Measurements from ENCODE around the gene STK25.
"Not testable (repeated sequence)": the region's sequence is repeated elsewhere in the genome, so short reads cannot be mapped to it uniquely, and the experiment has no call there.

- TF ChIP-seq POLR2AphosphoS5 (IDR thresholded peaks at IDR 0.05; ENCODE audit: insufficient read depth in 1 of 2, low read depth in 1 of 2); POLR2A (IDR thresholded peaks at IDR 0.05): not testable (repeated sequence)
- TF ChIP-seq, protein P1, sequence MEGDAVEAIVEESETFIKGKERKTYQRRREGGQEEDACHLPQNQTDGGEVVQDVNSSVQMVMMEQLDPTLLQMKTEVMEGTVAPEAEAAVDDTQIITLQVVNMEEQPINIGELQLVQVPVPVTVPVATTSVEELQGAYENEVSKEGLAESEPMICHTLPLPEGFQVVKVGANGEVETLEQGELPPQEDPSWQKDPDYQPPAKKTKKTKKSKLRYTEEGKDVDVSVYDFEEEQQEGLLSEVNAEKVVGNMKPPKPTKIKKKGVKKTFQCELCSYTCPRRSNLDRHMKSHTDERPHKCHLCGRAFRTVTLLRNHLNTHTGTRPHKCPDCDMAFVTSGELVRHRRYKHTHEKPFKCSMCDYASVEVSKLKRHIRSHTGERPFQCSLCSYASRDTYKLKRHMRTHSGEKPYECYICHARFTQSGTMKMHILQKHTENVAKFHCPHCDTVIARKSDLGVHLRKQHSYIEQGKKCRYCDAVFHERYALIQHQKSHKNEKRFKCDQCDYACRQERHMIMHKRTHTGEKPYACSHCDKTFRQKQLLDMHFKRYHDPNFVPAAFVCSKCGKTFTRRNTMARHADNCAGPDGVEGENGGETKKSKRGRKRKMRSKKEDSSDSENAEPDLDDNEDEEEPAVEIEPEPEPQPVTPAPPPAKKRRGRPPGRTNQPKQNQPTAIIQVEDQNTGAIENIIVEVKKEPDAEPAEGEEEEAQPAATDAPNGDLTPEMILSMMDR (IDR thresholded peaks at IDR 0.05): not testable (repeated sequence)
These were observed 2.1 kb downstream of the STK25 start for GRCh38 chr2:241506317-241506716.

All from vagina (tissue), 2 donors.